Right renal pelvis (tissue), 4 donors: ENCODE measurements around the gene LIPC. TPM values are rescaled to one million over a fixed set of nuclear protein-coding genes. Genes with fewer than 3 reads are reported as not detected.

Experiments used
- DNase-seq, 4 donors: peaks; one replicate each; pipeline ENCODE4 v3.0.0-alpha.2; 2013; ENCODE audit warnings: low read depth in 4 of 4, low spot score in 3 of 4, missing footprints in 1 of 4
- polyA plus RNA-seq, 4 donors: library from polyadenylated mRNA; unstranded; fragments of 120-200 nt; gene quantifications; one replicate each; pipeline ENCODE4 v1.2.1, GENCODE V29; 2013; ENCODE audit not compliant: insufficient read length in 4 of 4

LIPC gene
- polyA plus RNA-seq, 4 donors, result 11.8 to 21.8 (median 13.9) TPM

GRCh38 chr15:58549013-58549784 lies 117.4 kb downstream of the LIPC start:
- no peak for DNase-seq

- no peak for DNase-seq
These were observed 117.9 kb downstream of the LIPC start for GRCh38 chr15:58549785-58550074.

DNA sequence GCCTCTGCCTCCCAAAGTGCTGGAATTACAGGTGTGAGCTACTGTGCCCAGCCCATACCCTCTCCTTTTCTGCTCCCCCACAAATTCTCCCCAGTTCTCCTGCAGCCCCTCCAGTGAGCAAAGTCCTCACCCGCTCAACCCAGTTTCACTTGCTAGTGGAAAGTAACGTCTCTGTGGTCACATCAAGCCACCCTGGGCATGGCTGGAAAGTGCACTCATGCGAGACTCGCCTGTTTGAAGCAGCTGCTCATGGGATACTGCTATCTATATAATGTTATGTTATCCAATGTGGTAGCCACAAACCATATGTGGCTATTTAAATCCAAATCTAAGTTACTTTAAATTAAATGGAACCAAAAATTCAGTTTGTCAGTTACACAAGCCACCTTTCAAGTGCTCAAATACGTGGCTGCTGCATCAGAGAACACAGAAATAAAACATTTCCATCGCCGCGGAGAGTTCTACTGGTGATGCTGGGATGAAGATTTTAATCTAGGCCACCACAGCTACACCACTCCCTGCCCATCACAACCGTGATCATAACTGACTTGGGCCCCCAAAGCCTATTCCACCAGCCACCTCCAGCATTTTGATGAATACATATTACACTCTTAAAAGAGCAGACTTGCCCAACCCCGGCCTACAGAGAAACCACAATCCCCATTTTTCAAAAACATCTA lies 119.4 kb downstream of the LIPC start:
- no peak for DNase-seq

DNA sequence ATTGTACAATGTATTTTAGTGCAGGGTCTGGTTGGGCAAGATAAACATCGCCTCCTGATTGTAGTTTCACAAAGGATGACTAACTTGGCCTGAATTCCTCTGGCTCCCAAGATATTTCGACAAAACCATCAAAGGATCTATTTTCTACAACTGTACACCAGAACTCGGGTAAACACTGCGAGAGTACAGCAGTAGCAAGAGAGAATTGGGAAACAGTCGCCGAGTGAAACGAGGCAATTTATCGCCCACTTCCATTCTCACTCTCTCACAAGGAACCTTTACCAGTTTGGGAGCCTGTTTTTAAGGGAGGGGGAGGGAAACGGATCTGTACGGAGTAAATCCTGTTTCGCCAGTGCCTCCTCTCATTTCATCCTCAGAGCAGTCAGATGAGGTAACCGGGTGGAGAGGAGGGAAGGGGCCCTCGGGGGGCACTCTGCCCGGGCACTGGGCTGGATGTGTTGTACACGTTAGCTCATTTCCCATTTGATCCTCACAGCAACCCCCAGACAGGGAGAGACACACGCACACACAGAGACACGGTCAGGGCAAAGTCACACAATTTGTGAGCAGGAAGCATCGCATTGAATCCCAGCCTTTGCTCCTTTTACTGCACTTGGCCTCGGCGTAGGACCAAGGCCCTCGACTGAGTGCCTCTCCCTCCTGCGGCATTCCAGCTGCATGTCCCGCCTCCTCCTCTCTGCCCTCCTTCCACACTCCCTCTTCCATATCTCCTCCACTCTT lies 120.1 kb downstream of the LIPC start:
- no peak for DNase-seq

- DNase-seq, result no peak
These were observed 120.9 kb downstream of the LIPC start for GRCh38 chr15:58552505-58553364.

GRCh38 chr15:58553365-58553918 lies 121.7 kb downstream of the LIPC start:
- no peak for DNase-seq

DNA sequence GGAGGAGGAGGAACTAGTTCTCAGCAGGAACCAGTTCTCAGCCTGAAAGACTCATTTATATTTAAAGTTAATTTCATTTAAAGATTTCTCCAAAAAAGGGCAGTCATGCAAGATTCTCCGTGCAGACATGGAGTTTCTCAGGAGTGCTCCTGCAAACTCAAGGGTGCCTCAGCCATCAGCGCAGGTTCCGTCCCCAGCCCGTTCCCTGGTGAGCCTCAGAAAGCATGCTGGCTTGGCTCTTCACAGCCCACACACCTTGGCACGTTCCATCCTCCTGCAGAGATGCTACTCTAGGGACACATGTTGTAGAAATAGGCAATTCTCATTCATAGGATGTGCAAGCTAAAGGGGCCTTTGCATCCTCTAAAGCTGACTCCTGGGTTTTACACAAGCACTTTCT lies 123.0 kb downstream of the LIPC start:
- no peak for DNase-seq

- DNase-seq, result no peak
These were observed 123.6 kb downstream of the LIPC start for GRCh38 chr15:58555162-58556027.

DNA sequence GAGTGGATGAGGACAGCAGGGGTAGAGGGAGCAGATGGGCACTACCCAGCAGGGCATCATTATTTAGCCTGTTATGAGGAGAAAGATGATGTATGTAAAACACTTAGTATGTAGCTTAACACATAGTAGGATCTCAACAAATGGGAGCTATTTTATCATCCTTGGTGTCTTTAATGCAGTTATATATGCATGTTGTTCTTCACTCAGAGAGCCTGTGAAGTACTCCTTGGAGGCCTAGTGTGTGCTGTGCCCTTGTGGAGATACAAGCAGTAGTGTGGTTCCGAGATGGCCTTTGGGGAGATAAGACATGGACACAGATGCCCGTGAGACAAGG lies 124.2 kb downstream of the LIPC start:
- DNase-seq, result no peak

DNA sequence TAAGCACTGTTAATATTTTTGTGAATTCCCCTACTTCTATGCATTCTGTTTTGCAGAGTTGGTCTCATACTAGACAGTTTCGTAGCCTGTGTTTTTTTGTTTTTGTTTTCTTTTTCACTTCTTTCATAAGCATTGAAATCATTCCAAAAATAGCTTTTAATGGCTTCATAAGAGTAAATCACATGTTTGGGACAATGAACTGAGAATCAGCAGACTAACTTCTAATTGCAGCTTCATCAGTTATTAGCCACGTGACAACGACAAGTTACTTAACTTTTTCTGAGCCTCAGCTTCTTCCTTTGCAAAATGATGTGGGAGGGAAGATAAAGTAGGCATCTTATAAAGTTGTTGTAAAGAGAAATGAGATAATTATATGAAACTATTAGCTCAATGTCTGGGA lies 124.8 kb downstream of the LIPC start:
- DNase-seq, result no peak

DNA sequence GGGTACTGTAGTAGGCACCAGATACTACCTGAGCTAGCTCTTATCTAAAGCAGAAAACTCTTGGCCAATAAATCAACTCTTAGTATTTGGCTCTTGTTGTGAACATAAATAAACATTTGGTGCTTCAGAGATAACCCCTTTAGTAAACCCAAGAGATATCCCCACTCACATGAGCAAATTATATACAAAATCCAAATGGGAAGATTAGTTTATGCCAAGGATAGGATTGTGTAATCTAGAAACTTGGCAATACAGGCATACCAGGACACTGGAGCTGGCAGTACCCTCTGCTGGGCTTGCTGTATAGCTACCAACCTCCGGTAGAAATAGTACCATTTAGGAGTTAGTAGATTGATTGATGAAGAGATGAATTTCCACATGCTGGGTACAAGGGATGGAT lies 127.0 kb downstream of the LIPC start:
- no peak for DNase-seq

DNA sequence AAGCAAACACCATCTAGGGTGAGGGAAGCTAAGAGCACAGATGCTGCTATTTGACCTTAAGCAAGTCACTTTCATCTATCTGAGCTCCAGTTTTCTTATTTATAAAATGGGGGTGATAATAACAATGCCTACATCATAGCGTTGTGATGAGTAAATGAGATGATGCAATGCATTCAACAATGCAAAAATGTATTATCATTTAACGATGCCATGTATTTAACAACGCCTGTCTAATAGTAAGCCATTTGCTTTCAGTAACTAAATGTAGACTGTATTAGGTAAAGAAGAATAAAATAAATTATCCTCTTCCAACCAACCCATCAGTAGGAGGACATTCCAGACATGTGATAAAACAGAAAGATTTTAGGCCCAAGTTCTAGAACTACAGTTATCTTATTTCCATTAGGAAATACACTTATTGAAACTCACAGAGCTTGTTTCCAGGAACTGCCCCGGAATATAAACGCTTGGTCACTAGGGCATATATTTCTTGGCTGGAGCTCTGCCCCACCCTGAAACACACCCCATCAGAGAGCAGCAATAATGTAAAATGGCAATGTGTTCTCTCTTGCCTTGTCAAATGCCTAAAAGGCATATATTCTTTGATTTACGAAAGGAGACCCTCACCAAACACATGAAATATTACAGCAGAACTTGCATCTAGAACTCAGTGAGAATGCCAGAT lies 128.3 kb downstream of the LIPC start:
- no peak for DNase-seq

- DNase-seq, result no peak
These were observed 129.5 kb downstream of the LIPC start for GRCh38 chr15:58561321-58561720.

- DNase-seq, result no peak
These were observed 130.3 kb downstream of the LIPC start for GRCh38 chr15:58562135-58562534.

DNA sequence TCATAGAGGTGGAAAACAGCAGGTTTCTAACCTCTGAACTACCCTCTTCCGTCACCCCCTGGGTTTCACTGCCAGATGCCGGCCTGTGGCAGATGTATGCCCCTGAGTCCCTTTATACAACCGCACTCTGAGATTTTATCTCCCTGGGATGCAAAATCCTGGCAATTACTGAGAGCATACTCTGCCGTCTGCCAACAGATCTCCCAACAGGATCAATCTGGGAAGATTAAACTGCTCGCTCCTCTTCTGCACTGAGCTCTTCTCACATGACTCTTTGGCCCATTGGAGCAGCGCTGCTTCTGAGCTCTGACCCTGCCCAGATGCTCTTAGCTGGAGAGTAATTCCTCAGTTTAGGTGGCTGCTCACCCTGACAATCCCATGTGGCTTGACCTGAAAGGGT lies 133.2 kb downstream of the LIPC start:
- DNase-seq, result no peak

DNA sequence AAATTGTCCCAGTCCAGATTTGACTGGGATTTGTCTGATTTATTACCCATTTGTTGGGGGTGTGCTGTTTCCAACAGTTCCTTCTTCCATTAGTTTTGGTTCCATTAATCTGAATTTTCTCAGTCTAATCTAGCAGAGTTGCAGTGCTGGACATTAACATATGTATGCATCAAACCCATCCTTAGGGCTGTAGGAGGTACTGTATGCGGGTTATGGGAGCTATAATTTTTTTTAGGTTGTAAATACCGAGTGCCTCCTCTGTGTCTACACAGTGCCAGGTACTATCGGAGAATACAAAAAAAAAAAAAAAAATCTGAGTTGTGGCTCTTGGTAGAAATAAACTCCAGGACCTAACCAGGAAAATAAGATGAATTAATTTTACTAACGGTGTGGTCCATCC lies 133.8 kb downstream of the LIPC start:
- DNase-seq, result no peak

GRCh38 chr15:58566029-58566428 lies 134.2 kb downstream of the LIPC start:
- no peak for DNase-seq

GRCh38 chr15:58568157-58568571 lies 136.4 kb downstream of the LIPC start:
- DNase-seq, result no peak

- DNase-seq, result no peak
These were observed 137.7 kb downstream of the LIPC start for GRCh38 chr15:58569455-58569854.
